MM.1S (cell line): ENCODE data around the gene SLC6A12.

Experiments
- EZH2 ChIP-seq: fragments of 300-600 bp; sonication (generic); optimal IDR thresholded peaks from 2 replicates; pipeline ENCODE3; 2017; ENCODE audit warnings: low read depth, mild to moderate bottlenecking, antibody characterized with exemption, low read length, mixed read lengths
- EZH2phosphoT487 ChIP-seq: fragments of 300-600 bp; sonication (generic); IDR thresholded peaks from 2 replicates; pipeline ENCODE4 v1.6.1; 2018; ENCODE audit warnings: antibody characterized with exemption, low read length
- TF ChIP-seq, protein P1 (sequence below): fragments of 300-600 bp; sonication (generic); IDR thresholded peaks from 2 replicates; pipeline ENCODE4 v1.5.1; 2016; ENCODE audit warnings: antibody characterized with exemption, low read length, mixed read lengths

DNA sequence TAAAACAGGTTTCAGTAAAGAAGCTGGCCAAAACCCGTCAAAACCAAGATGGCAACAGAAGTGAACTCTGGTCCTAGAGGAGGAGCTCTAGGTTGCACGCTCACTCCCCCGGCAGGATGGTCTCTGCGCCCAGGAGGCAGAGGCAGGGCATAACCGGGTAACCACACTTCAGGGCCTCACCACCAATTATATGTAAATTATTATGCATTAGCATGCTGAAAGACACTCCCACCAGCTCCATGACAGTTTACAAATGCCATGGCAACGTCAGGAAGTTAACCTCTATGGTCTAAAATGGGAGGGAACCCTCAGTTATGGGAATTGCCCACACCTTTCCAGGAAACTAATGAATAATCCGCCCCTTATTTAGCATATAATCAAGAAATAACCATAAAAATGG, 20.1 kb upstream of the SLC6A12 start:
- TF ChIP-seq, protein P1, sequence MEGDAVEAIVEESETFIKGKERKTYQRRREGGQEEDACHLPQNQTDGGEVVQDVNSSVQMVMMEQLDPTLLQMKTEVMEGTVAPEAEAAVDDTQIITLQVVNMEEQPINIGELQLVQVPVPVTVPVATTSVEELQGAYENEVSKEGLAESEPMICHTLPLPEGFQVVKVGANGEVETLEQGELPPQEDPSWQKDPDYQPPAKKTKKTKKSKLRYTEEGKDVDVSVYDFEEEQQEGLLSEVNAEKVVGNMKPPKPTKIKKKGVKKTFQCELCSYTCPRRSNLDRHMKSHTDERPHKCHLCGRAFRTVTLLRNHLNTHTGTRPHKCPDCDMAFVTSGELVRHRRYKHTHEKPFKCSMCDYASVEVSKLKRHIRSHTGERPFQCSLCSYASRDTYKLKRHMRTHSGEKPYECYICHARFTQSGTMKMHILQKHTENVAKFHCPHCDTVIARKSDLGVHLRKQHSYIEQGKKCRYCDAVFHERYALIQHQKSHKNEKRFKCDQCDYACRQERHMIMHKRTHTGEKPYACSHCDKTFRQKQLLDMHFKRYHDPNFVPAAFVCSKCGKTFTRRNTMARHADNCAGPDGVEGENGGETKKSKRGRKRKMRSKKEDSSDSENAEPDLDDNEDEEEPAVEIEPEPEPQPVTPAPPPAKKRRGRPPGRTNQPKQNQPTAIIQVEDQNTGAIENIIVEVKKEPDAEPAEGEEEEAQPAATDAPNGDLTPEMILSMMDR: no peak
- no peak for TF ChIP-seq EZH2phosphoT487
- no peak for TF ChIP-seq EZH2
